Measurements from ENCODE around the gene FNTB. TPM values are rescaled to one million over a fixed set of nuclear protein-coding genes. Genes with fewer than 3 reads are reported as not detected.

Gene FNTB
- total RNA-seq, 2 experiments from 2014 or later: 17.9 to 18.8 TPM

DNA sequence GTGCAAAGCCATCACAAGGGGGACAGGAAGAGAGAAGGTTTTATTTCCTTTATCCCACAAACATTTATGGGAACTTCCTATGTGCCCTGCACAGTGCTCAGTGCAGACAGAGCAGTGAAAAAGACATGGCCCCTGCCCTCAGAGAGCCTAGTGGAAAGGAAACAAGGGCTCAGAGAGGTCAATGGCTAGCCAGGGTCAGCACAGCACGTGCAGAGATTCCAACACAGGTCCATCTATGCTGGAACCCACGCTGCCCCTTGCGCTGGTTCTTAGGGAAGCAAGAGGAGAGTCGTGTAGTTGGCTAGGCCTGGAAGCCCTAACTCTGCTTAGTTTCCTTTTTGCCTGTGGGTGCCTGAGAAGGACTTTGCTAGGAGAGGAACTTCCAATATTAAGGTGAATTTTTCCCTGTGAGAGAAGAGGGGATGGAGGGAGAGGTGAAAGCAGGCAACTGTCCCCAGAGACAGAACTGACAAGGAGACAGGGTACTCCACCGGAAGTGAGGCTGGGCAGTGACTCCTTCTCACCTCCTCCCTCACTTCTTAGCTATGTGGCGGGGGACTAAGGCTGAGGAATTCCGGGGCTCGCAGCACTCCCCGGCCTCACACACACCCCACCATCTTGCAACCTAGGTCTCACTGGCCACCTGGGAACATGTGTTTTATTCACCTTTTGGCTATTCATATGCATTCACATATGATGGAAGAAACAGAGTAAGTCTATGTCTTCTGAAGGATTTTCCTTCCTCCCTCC lies 32.0 kb upstream of the FNTB start:
- H3K4me3 Mint-ChIP-seq: no peak overlapping the region
- ATAC-seq (no peak), DNase-seq (no peak)
- H3K36me3 Mint-ChIP-seq (ENCODE audit: low read depth): no peaks in the 10 kb centered on the region
- H3K27me3 Mint-ChIP-seq (ENCODE audit: low read depth): no peaks in the 10 kb centered on the region
- peaks cover 3% of the 10 kb centered on the region for H3K4me1 Mint-ChIP-seq (ENCODE audit: low read depth)
- ChIA-PET POLR2A (no interaction called here), CTCF (interaction anchor here (1.4 to 1.5 kb wide), 3 partner anchors 11 to 19 kb away, joined by 3 to 5 read pairs (median 4); no protein-coding TSS in a partner anchor)
- no peak overlapping the region for H3K27ac Mint-ChIP-seq
- H3K9me3 Mint-ChIP-seq (ENCODE audit: insufficient read depth): no peaks in the 10 kb centered on the region

DNA sequence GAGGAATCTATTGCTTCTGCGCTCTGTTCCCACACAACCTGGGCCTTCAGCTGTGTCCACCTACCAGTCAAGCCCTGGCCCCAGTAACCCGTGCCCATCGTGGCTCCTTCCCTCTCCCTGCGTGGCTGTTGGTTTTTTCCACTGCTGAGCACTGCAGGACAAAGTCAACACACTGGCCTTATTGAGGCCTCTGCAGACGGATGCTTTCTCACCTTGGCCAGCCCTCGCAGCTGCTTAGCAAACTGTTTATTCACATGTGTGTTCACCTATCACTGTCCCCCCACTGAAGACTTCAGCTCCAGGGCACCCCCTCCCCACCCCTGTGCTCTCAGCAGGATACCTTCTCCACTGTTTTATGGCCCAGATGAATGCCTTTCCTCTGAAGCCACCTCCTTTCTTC lies 31.4 kb upstream of the FNTB start:
- ATAC-seq (no peak), DNase-seq (no peak)
- H3K4me3 Mint-ChIP-seq: no peak overlapping the region
- ChIA-PET POLR2A (no interaction called here), CTCF (interaction anchor here (0.8 to 1.5 kb wide), 2 partner anchors 11 to 19 kb away, joined by 3 to 5 read pairs; no protein-coding TSS in a partner anchor)
- H3K27ac Mint-ChIP-seq: no peak overlapping the region
- H3K27me3 Mint-ChIP-seq (ENCODE audit: low read depth): no peaks in the 10 kb centered on the region
- no peaks in the 10 kb centered on the region for H3K9me3 Mint-ChIP-seq (ENCODE audit: insufficient read depth)
- H3K36me3 Mint-ChIP-seq (ENCODE audit: low read depth): no peaks in the 10 kb centered on the region
- peaks cover 3% of the 10 kb centered on the region for H3K4me1 Mint-ChIP-seq (ENCODE audit: low read depth)

- Mint-ChIP-seq H3K27ac (no peak overlapping the region), H3K36me3 (ENCODE audit: low read depth) (no peaks in the 10 kb centered on the region), H3K4me3 (no peak overlapping the region), H3K4me1 (ENCODE audit: low read depth) (peaks cover 10% of the 10 kb centered on the region), H3K9me3 (ENCODE audit: insufficient read depth) (no peaks in the 10 kb centered on the region), H3K27me3 (ENCODE audit: low read depth) (no peaks in the 10 kb centered on the region)
- ChIA-PET CTCF (interaction anchor here (0.6 kb wide), 1 partner anchor 164 kb away, joined by 4 read pairs; no protein-coding TSS in a partner anchor), POLR2A (interaction anchor here (1.0 kb wide), 1 partner anchor 42 kb away, joined by 5 read pairs; the partner anchor contains the start of gene CHURC1)
- DNase-seq (no peak), ATAC-seq (no peak)
These were observed 29.8 kb upstream of the FNTB start for GRCh38 chr14:64956697-64957406.

- Mint-ChIP-seq H3K4me3 (no peak overlapping the region), H3K27me3 (ENCODE audit: low read depth) (no peaks in the 10 kb centered on the region), H3K9me3 (ENCODE audit: insufficient read depth) (no peaks in the 10 kb centered on the region), H3K36me3 (ENCODE audit: low read depth) (no peaks in the 10 kb centered on the region), H3K27ac (no peak overlapping the region), H3K4me1 (ENCODE audit: low read depth) (peaks cover 7% of the 10 kb centered on the region)
- no peak for DNase-seq
- ChIA-PET POLR2A (interaction anchor here (1.1 kb wide), 1 partner anchor 23 kb away, joined by 3 read pairs; no protein-coding TSS in a partner anchor), CTCF (no interaction called here)
- no peak for ATAC-seq
These were observed 28.5 kb upstream of the FNTB start for GRCh38 chr14:64958201-64958600.

GRCh38 chr14:64958743-64959142 lies 28.0 kb upstream of the FNTB start:
- Mint-ChIP-seq H3K4me3 (no peak overlapping the region), H3K9me3 (ENCODE audit: insufficient read depth) (no peaks in the 10 kb centered on the region), H3K4me1 (ENCODE audit: low read depth) (peaks cover 7% of the 10 kb centered on the region), H3K36me3 (ENCODE audit: low read depth) (no peaks in the 10 kb centered on the region), H3K27me3 (ENCODE audit: low read depth) (no peaks in the 10 kb centered on the region), H3K27ac (no peak overlapping the region)
- ATAC-seq (no peak), DNase-seq (no peak)
- POLR2A ChIA-PET: interaction anchor here (1.1 kb wide), 1 partner anchor 22 kb away, joined by 3 read pairs; no protein-coding TSS in a partner anchor
- CTCF ChIA-PET: no interaction called here

- ChIA-PET POLR2A (no interaction called here), CTCF (interaction anchor here (0.6 to 1.5 kb wide), 2 partner anchors 24 to 1104 kb away, joined by 3 to 4 read pairs; no protein-coding TSS in a partner anchor)
- no peak overlapping the region for H3K27ac Mint-ChIP-seq
These were observed 25.9 kb upstream of the FNTB start for GRCh38 chr14:64960762-64961276.

GRCh38 chr14:64963611-64964010 lies 23.1 kb upstream of the FNTB start:
- ATAC-seq (no peak), DNase-seq (no peak)
- Mint-ChIP-seq H3K27me3 (ENCODE audit: low read depth) (no peaks in the 10 kb centered on the region), H3K36me3 (ENCODE audit: low read depth) (no peaks in the 10 kb centered on the region), H3K4me3 (no peak overlapping the region), H3K9me3 (ENCODE audit: insufficient read depth) (no peaks in the 10 kb centered on the region), H3K4me1 (ENCODE audit: low read depth) (peaks cover 7% of the 10 kb centered on the region), H3K27ac (no peak overlapping the region)
- CTCF ChIA-PET: no interaction called here
- POLR2A ChIA-PET: no interaction called here

More at GRCh38 chr14:64960762-64961276, 25.9 kb upstream of the FNTB start:
- no peaks in the 10 kb centered on the region for H3K27me3 Mint-ChIP-seq (ENCODE audit: low read depth)
- ATAC-seq (no peak), DNase-seq (no peak)
- H3K4me3 Mint-ChIP-seq: no peak overlapping the region
- peaks cover 7% of the 10 kb centered on the region for H3K4me1 Mint-ChIP-seq (ENCODE audit: low read depth)
- H3K9me3 Mint-ChIP-seq (ENCODE audit: insufficient read depth): no peaks in the 10 kb centered on the region
- no peaks in the 10 kb centered on the region for H3K36me3 Mint-ChIP-seq (ENCODE audit: low read depth)

DNA sequence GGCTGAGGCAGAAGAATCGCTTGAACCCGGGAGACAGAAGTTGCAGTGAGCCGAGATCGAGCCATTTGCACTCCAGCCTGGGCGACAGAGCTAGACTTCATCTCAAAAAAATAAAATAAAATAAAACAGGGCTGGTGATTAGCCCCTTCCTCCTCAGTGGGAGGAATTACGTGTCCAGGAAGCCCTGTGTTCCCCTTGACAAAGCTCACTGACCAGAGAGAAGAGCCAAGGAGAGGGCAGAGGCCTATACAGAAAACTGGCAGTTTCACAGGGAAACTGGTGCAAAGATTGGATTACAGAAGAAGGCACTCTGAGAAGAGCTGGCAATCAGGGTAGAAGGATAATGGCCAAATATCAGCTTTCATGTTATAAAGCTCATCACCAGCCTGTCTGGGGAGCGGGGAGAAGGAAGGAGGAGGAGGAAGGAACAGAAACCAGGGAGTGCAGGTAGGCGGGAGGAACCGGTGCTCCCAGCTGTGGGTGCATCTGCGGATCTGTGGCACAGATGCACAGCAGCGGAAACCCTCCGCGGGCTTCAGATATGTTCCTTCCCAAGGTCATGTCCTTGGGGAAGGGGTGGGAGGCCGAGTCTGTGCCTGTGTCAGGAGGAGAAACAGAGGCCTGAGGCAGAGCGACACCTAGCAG lies 21.2 kb upstream of the FNTB start:
- H3K27me3 Mint-ChIP-seq (ENCODE audit: low read depth): peaks cover 4% of the 10 kb centered on the region
- CTCF ChIA-PET: interaction anchor here (1.2 kb wide), 1 partner anchor 10 kb away, joined by 3 read pairs; no protein-coding TSS in a partner anchor
- DNase-seq (no peak), ATAC-seq (no peak)
- POLR2A ChIA-PET: no interaction called here
- H3K4me1 Mint-ChIP-seq (ENCODE audit: low read depth): peaks cover 6% of the 10 kb centered on the region
- no peaks in the 10 kb centered on the region for H3K9me3 Mint-ChIP-seq (ENCODE audit: insufficient read depth)
- no peaks in the 10 kb centered on the region for H3K36me3 Mint-ChIP-seq (ENCODE audit: low read depth)
- no peak overlapping the region for H3K4me3 Mint-ChIP-seq
- H3K27ac Mint-ChIP-seq: no peak overlapping the region

DNA sequence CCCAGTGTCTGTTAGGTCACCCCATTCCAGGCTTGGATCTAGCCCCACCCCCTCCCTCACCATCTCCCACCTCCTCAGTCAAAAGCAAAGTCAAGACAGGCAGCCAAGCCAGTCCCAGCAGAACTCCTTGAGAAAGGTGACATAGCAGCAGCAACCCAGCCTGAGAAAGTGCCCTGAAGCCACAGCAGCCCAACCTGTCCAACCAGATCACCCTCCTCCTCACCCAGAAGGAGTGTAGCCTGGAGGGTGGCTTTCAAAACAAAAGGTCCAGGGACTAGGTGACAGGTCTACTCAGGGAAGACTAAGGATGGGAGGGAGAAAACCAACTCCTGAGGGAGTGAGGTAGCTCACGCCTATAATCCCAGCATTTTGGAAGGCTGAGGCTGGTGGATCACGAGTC lies 19.7 kb upstream of the FNTB start:
- ATAC-seq: no peak
- H3K27me3 Mint-ChIP-seq (ENCODE audit: low read depth): peaks cover 11% of the 10 kb centered on the region
- no peak overlapping the region for H3K4me3 Mint-ChIP-seq
- no peaks in the 10 kb centered on the region for H3K9me3 Mint-ChIP-seq (ENCODE audit: insufficient read depth)
- no peak overlapping the region for H3K27ac Mint-ChIP-seq
- no peak for DNase-seq
- ChIA-PET CTCF (no interaction called here), POLR2A (interaction anchor here (1.0 kb wide), 1 partner anchor 21 kb away, joined by 4 read pairs; no protein-coding TSS in a partner anchor)
- peaks cover 6% of the 10 kb centered on the region for H3K4me1 Mint-ChIP-seq (ENCODE audit: low read depth)
- no peaks in the 10 kb centered on the region for H3K36me3 Mint-ChIP-seq (ENCODE audit: low read depth)

DNA sequence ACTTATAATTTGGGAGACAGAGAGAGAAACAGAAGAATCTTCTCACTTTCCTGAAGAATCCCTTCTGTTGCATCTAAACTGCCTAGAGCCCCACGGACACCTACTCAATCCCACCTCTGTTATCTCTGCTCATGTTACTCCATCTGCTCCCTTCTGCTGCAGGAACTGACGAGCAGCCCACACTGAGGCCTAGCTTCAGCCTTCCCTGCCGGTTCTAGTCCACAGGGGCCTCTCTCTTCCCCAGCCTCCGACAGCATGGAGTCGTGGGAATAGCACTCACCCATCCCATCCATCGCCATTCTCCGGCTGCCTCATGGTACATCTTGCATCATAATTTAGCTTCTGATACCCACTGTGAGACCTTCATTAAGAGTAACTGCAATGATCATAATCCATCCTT lies 18.5 kb upstream of the FNTB start:
- Mint-ChIP-seq H3K27me3 (ENCODE audit: low read depth) (peaks cover 11% of the 10 kb centered on the region), H3K9me3 (ENCODE audit: insufficient read depth) (no peaks in the 10 kb centered on the region), H3K4me1 (ENCODE audit: low read depth) (peaks cover 12% of the 10 kb centered on the region), H3K36me3 (ENCODE audit: low read depth) (no peaks in the 10 kb centered on the region), H3K4me3 (no peak overlapping the region), H3K27ac (no peak overlapping the region)
- POLR2A ChIA-PET: interaction anchor here (0.8 kb wide), 1 partner anchor 43 kb away, joined by 3 read pairs; no protein-coding TSS in a partner anchor
- ATAC-seq (no peak), DNase-seq (no peak)
- CTCF ChIA-PET: no interaction called here

GRCh38 chr14:64968651-64969050 lies 18.0 kb upstream of the FNTB start:
- ChIA-PET CTCF (no interaction called here), POLR2A (interaction anchor here (0.8 kb wide), 1 partner anchor 43 kb away, joined by 3 read pairs; no protein-coding TSS in a partner anchor)
- Mint-ChIP-seq H3K27me3 (ENCODE audit: low read depth) (peaks cover 11% of the 10 kb centered on the region), H3K4me3 (no peak overlapping the region), H3K9me3 (ENCODE audit: insufficient read depth) (no peaks in the 10 kb centered on the region), H3K4me1 (ENCODE audit: low read depth) (peaks cover 12% of the 10 kb centered on the region), H3K36me3 (ENCODE audit: low read depth) (no peaks in the 10 kb centered on the region), H3K27ac (no peak overlapping the region)
- ATAC-seq: no peak
- no peak for DNase-seq

All from activated CD8-positive, alpha-beta T cell treated with anti-CD3 and anti-CD28 coated beads, Interleukin-2, amount 10 ng/mL, durations not matched to agents 7 days and 5 days (primary cell).